Posterior cingulate gyrus (tissue), 11 donors: ENCODE results near the gene GSC2.

Experiments
- DNase-seq, 10 donors: peaks; one replicate each; pipeline versions ENCODE4 v3.0.0 to v3.0.0-alpha.2; 2020 to 2021; ENCODE audit warnings: mixed read lengths in 3 of 10
- intact Hi-C: fragments of 100-400 bp; cut with DNase I; formaldehyde crosslinking; loops from one replicate; pipeline ENCODE4 v1.15.1; 2023

Gene GSC2

GRCh38 chr22:19178657-19179496 lies 28.8 kb upstream of the GSC2 start, which contains the start of gene SLC25A1:
Gene SLC25A1 (minus strand): TSS chr22:19178736. CDS start chr22:19178673, 63 bp downstream.
- intact Hi-C loops = loop anchor here (1.0 to 2.0 kb wide), 2 partner anchors 112 to 253 kb away; partner anchors contain the start of genes CLTCL1 and MRPL40
- DNase-seq = peak; percentile 83 to 99 (median 92)

DNA sequence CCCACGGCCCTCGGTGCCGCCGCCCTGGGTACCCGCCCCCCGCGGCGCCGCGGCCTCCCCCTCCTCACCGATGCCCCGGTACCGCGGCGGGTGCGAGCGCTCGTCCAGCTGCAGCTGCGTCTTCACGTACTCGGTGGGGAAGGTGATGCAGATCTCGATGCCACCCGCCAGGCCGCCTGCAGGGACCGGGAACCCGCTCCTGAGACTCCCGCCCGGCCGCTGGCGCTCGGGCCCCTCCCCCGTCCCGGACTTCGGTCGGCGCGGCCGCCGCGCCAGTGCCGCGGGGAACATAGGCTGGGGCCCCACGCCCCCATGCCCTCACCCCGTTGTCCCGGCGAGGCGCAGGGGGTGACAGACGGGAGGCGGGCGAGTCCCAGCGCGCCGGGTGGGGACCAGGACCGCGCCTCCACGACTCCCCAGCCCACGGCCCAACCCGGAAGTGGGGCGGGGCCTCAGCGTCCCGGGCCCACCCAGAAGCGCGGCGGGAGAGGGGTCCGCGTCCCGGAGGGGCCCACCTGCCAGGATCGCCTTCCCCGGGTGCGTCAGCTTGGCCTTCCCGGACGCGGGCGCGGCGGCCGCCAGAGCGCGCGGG lies 28.1 kb upstream of the GSC2 start:
- peak in 3 of 10 donors; percentile 29 to 86 (median 42) for DNase-seq

DNA sequence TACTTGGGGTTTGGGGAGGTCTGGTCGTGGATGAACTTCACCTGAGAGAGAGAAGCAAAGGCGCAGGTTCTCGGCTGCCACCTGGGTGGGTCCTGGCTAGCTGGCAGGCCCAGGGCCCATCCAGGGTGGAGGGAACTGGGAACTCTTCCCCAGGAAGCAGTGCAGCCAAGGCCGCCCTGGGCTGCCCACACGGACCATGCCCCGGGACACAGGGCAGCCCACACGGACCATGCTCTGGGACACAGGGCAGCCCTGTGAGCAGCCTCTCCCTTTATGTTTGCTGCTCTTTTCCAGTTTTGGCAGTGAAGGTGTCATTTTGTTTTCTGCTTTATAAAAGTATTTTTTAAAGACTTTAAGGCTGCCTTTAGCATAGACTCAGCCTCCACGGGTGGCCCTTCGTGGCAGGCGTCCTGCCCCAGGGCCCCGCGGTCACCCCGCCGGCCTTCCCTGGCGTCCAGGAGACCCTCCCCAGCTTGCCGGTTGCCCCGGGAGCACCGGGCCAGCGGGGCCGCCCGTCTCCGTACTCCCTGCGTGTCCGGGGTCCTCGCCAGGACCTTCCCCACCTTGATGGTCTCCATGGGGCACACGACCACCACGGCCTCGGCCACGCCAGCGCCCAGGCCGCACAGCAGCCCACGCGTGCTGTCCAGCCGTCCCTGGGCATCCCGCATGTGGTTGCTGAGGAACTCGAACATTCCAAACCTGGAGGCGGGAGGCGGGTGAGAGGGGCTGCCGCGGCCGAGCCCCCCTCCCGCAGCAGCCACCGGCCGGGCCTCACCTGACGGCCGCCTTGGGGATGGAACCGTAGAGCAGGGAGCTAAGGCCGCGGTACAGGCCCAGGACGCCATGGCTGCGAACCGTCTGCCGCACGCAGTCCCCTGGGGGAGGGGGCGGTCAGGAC lies 27.3 kb upstream of the GSC2 start:
- peak in 2 of 10 donors; percentile 72 to 74 for DNase-seq
- intact Hi-C loops = loop anchor here (2.0 kb wide), 1 partner anchor 113 kb away; the partner anchor contains the start of gene CLTCL1

More for the DNA sequence above, 28.1 kb upstream of the GSC2 start:
- intact Hi-C loops = loop anchor here (2.0 kb wide), 1 partner anchor 113 kb away; the partner anchor contains the start of gene CLTCL1

- intact Hi-C loops = no loop called here
Measured at GRCh38 chr22:19176732-19177131, 26.6 kb upstream of the GSC2 start.

DNA sequence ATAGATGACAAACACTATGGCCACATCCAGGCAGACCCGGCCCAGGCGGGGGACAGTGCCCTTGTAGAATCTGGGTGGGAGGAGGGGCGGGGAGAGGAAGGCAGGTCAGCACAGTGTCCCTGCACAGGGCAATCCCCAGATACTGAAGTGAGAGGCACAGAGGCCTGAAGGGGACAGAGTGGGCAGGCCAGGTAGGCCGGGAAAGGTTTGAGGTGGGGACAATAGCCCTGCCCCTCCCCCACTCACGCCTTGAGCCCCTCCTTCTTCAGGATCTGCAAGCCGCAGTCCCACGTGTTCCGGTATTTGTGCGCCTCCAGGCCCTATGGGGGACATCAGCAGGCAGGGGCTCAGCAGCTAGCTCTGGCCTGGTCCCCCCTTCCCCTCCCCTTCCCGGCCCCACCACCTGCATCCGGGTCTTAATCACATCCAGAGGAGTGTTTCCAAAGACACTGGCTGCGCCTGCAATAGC lies 26.1 kb upstream of the GSC2 start:
- intact Hi-C loops = no loop called here
- peak in 1 of 10 donors; percentile 62 for DNase-seq

More at GRCh38 chr22:19176732-19177131, 26.6 kb upstream of the GSC2 start:
- DNase-seq = peak in 1 of 10 donors; percentile 69

DNA sequence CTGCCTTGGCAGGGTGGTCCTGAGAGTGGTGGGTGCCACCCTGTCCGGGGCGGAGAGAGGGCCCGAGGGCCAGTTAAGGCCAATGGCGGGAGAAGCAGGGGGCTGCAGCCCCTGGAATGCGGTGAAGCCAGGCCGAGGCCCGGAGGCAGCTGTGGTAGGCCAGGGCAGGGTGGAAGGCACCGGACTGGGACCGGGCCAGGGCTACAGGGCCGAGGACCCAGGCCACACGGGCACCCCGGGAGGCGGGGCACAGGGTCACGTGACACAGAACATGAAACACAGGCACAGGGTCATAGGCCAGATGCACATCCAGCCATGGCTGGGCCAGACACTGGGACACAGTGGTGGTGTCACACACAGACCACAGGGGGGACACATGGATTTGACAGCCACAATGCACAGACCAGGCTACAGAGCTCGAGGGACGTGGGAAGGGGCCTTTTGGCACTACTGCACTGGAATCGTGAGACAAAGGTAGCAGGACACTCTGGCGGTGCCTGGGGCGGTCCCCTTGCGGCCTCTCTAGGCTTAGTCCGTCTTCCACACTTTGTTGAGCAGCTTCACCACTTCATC lies 25.6 kb upstream of the GSC2 start:
- DNase-seq = no peak
- intact Hi-C loops = no loop called here

GRCh38 chr22:19175026-19175601 lies 25.0 kb upstream of the GSC2 start:
- intact Hi-C loops = no loop called here
- peak in 1 of 10 donors; percentile 67 for DNase-seq

DNA sequence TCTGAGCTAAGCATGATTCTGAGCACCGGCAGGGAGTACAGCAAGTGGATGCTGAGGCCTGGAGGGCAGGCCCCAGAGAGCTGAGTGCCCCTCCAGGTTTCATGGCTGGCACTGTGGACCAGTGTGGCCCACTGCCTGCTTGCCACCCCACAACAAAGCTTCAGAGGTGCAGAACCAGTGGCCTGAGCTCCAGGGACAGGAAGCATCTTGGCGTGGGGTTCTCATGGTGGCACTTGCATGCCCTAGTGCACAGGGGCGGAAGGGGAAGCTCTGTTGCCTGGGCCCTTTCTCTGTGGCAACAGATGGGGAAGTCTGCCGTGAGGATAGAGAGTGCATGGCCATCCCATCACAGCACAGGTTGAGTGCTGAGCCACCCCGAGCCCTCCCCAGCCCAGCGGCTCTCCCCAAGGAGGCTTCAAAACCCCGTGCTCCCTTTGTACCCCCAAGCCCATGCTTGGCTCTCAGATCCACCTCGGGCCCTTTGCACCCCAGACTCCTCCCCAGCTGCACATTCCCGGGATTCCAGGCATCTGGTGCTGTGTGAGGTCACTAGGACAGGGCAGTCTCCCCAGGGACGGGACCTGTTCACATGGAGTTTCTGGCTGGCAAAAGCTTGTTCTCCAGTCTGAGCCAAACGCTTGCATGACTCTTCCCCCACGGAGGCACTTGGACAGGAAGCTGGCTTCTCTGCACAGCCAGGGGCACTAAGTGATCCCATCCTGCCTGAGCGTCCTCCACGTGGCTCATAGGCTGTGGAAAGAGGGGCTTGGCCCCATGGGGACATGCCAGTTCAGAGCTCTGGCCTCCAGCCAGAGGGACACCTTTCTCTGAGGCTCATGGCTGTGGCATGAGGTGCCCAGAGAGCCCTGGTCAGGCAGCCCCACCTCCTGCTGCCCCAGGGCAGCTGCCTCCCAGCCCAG lies 24.3 kb upstream of the GSC2 start:
- intact Hi-C loops = no loop called here

DNA sequence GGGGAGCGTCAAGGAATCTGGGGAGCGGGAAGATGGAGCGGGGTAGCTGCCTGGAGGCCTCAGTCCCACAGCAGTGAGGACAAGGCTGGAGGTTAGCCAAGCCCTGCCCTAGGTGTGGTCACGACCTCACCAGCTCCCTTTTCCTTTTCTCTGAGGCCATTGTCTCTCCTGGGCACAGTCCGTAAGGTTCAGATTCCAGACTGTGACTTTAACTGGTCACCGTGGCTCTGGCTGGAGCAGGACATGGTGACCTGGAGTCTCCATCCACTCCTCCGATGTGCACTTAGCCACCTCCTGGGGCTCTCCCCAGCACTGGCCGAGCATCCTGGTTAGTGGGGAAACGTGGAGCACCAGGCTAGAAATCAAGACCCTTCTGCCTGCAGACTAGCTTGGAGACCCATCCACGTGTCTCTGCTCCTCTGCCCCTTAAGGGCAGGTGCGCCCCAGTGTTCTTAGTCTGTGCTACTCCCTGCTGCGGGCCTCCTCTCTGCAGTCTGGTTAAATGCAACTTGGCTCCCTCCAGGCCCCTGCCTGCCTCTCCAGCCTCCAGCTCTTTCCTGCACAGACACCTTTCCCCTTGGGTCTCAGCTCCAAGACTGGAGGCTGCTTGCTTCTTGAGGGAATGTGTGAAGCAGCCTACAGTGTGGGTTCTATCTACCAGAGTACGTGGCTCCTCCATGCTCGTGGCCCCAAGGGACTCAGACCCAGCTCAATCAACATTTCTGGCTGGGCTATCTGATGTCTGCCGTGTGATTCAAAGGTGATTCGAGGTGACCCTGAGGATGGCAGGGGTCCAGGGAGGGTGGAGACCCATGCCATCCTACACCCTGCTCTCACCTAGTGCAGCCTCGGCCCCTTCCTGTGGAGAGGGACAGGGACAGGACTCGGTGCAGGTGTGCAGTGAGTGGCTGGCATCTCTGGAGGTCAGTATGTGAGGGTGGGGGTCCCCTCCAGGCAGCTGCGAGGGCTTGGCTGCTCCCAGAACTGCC lies 23.2 kb upstream of the GSC2 start:
- intact Hi-C loops = no loop called here
- no peak for DNase-seq

More for the DNA sequence above, 24.3 kb upstream of the GSC2 start:
- DNase-seq = peak in 1 of 10 donors; percentile 77

DNA sequence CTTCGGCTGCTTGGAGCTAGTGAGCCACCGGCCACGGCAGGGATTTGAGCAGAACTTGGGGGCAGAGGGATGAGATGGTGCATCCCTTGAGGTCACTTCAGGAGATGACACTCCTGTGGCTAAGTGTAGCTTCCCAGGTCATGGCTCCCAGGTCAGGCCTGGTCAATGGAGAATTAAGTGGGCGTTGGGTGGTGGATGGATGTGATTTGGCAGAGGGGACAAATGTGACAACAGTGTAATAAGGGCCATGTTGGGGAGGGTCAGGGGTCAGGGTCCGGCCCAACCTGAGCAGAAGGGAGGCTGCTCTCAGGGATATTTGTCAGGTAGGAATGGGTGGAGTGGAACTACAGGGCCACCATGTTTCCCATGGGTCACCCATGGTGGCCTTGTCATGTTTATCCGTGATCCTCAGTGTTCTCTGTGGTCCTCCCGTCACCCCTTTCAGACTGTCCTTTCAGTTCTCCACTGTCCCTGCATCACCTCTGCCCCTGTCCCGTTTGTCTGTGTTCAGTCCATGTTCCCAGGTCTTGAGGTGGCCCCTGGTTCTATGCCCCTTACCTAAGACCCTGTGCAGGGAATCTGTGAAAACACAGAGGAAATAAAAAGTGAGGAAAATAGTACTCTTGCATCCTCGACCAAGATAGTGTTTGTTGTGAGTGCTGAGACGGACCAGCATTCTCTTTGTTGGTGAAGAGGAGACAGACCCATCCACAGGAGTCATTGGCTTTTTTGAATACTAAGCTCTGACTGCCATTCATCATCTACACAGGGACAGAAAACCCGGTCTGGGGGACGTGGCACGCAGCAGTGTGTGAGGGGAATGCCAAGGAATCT lies 22.3 kb upstream of the GSC2 start:
- intact Hi-C loops = no loop called here
- no peak for DNase-seq

DNA sequence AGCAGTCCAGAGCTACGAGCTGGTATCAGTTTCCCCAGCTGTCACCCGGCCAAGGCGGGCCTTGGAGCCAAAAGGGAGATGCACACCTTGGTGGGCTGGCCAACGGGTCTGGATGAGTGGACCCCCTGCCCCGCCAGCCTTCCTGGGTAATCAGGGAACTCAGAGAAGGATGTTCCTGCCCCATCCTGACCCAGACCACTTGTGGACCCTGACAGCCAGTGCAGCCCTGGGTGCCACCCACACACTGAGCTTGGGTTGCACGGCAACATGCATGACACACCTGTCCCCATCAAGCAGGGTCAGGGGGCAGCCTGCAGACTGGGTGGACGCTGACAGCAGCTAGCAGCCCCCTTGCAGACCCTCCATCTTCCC lies 19.8 kb upstream of the GSC2 start:
- intact Hi-C loops = no loop called here
- no peak for DNase-seq

GRCh38 chr22:19169002-19169946 lies 19.2 kb upstream of the GSC2 start:
- no peak for DNase-seq
- intact Hi-C loops = no loop called here

GRCh38 chr22:19168088-19168890 lies 18.2 kb upstream of the GSC2 start:
- no peak for DNase-seq
- intact Hi-C loops = no loop called here

GRCh38 chr22:19167106-19167869 lies 17.2 kb upstream of the GSC2 start:
- no peak for DNase-seq
- intact Hi-C loops = no loop called here
